CD14-positive monocyte (primary cell): ENCODE results near the gene TBC1D13. TPM values are rescaled to one million over a fixed set of nuclear protein-coding genes. Genes with fewer than 3 reads are reported as not detected.
"Not testable (repeated sequence)": the region's sequence is repeated elsewhere in the genome, so short reads cannot be mapped to it uniquely, and the experiment has no call there.

Source experiments
- DNase-seq, 3 donors: peaks; one replicate each; pipeline ENCODE4 v3.0.0-alpha.2; 2011 to 2022
- H2AFZ ChIP-seq: 2 replicates; pipeline ENCODE4 v1.6.0; 2012; ENCODE audit warnings: mild to moderate bottlenecking, low read depth, low read length, inconsistent platforms; ENCODE audit not compliant: insufficient read depth, poor library complexity, severe bottlenecking
- H3K27ac ChIP-seq, 2 donors: 1 replicate in 1 of 2; 2 replicates in 1 of 2; pipeline ENCODE4 v1.5.1; 2012 to 2013; ENCODE audit warnings: low read length in 2 of 2, control low read depth in 1 of 2, inconsistent platforms in 1 of 2, low read depth in 1 of 2, mild to moderate bottlenecking in 1 of 2
- H3K27me3 ChIP-seq, 2 donors: one replicate each; pipeline versions ENCODE4 v1.6.0 to v1.6.1; 2011 to 2013; ENCODE audit warnings: low read length in 2 of 2; ENCODE audit not compliant: control insufficient read depth in 2 of 2, insufficient read depth in 2 of 2
- H3K36me3 ChIP-seq, 2 donors: replicated peaks in 1 of 2; 1 replicate in 1 of 2; 2 replicates in 1 of 2; pipeline versions ENCODE4 v1.5.1 to v1.6.1; 2012 to 2013; ENCODE audit warnings: low read length in 2 of 2, control low read depth in 1 of 2, inconsistent platforms in 1 of 2, mild to moderate bottlenecking in 1 of 2; ENCODE audit not compliant: insufficient read depth in 2 of 2, control insufficient read depth in 1 of 2
- H3K4me1 ChIP-seq, 2 donors: 1 replicate in 1 of 2; 2 replicates in 1 of 2; pipeline versions ENCODE4 v1.5.1 to v1.6.1; 2012 to 2013; ENCODE audit warnings: low read length in 2 of 2, control low read depth in 1 of 2, inconsistent platforms in 1 of 2, mild to moderate bottlenecking in 1 of 2, moderate library complexity in 1 of 2; ENCODE audit not compliant: insufficient read depth in 2 of 2, control insufficient read depth in 1 of 2
- H3K4me2 ChIP-seq: replicated peaks from 2 replicates; pipeline ENCODE3; 2012; ENCODE audit warnings: low read length, moderate library complexity, mild to moderate bottlenecking; ENCODE audit not compliant: poor library complexity, severe bottlenecking; ENCODE audit errors: extremely low read depth
- H3K4me3 ChIP-seq, 3 experiments: fragments of 200-600 bp in 1 of 3; sonication (generic) in 1 of 3; replicated peaks in 1 of 3; 1 replicate in 2 of 3; 2 replicates in 1 of 3; pipeline ENCODE4 v1.5.1; 2011 to 2013; ENCODE audit warnings: low read length in 3 of 3, mild to moderate bottlenecking in 3 of 3, control low read depth in 2 of 3, low read depth in 2 of 3, inconsistent platforms in 1 of 3, moderate library complexity in 1 of 3
- H3K79me2 ChIP-seq: 2 replicates; pipeline ENCODE4 v1.6.0; 2012; ENCODE audit warnings: mild to moderate bottlenecking, control low read depth, inconsistent platforms, low read length, moderate library complexity; ENCODE audit not compliant: insufficient read depth
- H3K9ac ChIP-seq: 2 replicates; pipeline ENCODE4 v1.6.0; 2017; ENCODE audit warnings: low read length, mild to moderate bottlenecking; ENCODE audit not compliant: insufficient read depth, poor library complexity, severe bottlenecking
- H3K9me3 ChIP-seq, 2 donors: replicated peaks in 1 of 2; 1 replicate in 1 of 2; 2 replicates in 1 of 2; pipeline versions ENCODE4 v1.5.1 to v1.6.1; 2012 to 2013; ENCODE audit warnings: low read length in 2 of 2, control low read depth in 1 of 2; ENCODE audit not compliant: control insufficient read depth in 1 of 2, insufficient read depth in 1 of 2
- H4K20me1 ChIP-seq: 2 replicates; pipeline ENCODE4 v1.6.0; 2012; ENCODE audit warnings: mild to moderate bottlenecking, low read length, control low read depth, moderate library complexity; ENCODE audit not compliant: insufficient read depth
- H3K27ac Mint-ChIP-seq, 7 donors: one replicate each; pipeline ENCODE4 v1.8.0; 2020; ENCODE audit warnings: mild to moderate bottlenecking in 7 of 7, mixed read lengths in 7 of 7, moderate library complexity in 6 of 7, inconsistent platforms in 2 of 7
- H3K27me3 Mint-ChIP-seq, 3 donors: one replicate each; pipeline ENCODE4 v1.8.0; 2021 to 2022; ENCODE audit warnings: low read depth in 3 of 3, mild to moderate bottlenecking in 3 of 3, mixed read lengths in 3 of 3, moderate library complexity in 3 of 3, inconsistent platforms in 1 of 3
- H3K36me3 Mint-ChIP-seq, 2 donors: one replicate each; pipeline ENCODE4 v1.8.0; 2020; ENCODE audit warnings: mixed read lengths in 2 of 2, inconsistent platforms in 1 of 2, mild to moderate bottlenecking in 1 of 2
- H3K4me1 Mint-ChIP-seq: one replicate; pipeline ENCODE4 v1.8.0; 2020; ENCODE audit warnings: mild to moderate bottlenecking, mixed read lengths
- H3K4me3 Mint-ChIP-seq, 2 donors: one replicate each; pipeline ENCODE4 v1.8.0; 2020; ENCODE audit warnings: mild to moderate bottlenecking in 2 of 2, mixed read lengths in 2 of 2, moderate library complexity in 1 of 2
- H3K9me3 Mint-ChIP-seq, 7 donors: one replicate each; pipeline ENCODE4 v1.8.0; 2020 to 2022; ENCODE audit warnings: mixed read lengths in 7 of 7, mild to moderate bottlenecking in 6 of 7, moderate library complexity in 6 of 7, inconsistent platforms in 2 of 7
- CTCF ChIP-seq: fragments of 200-600 bp; IDR thresholded peaks from one replicate; pipeline ENCODE4 v1.8.0; 2022; ENCODE audit warnings: antibody characterized with exemption, mild to moderate bottlenecking
- WGBS: methylation state at CpG from one replicate; pipeline ENCODE4 v1.1.5; 2013; ENCODE audit warnings: missing lambda C conversion rate; ENCODE audit not compliant: insufficient coverage; 5-methylcytosine and 5-hydroxymethylcytosine counted together
- intact Hi-C, 2 donors: fragments of 100-400 bp; cut with micrococcal nuclease; formaldehyde crosslinking; loops; one replicate each; pipeline versions ENCODE4 v1.15.0 to v1.15.1; 2023
- polyA plus RNA-seq, 3 donors: library from polyadenylated mRNA; depleted of rRNA in 1 of 3; unstranded in 2 of 3; stranded (reverse) in 1 of 3; fragments of 300-500 nt in 2 of 3; fragments of >200 nt in 1 of 3; fragmentation: Illumina TruSeq in 2 of 3; gene quantifications; 1 replicate in 2 of 3; 2 replicates in 1 of 3; pipeline ENCODE4 v1.2.3, GENCODE V29; 2012 to 2021

TBC1D13 gene
- polyA plus RNA-seq, 3 donors, result 9.9 to 16.8 (median 13.8) TPM

- H3K27ac ChIP-seq, result no peak overlapping the region
- no CpG with 5 or more reads among the region's 1 CpG for WGBS
- H3K27me3 Mint-ChIP-seq, result no peaks in the 10 kb centered on the region
Measured at GRCh38 chr9:128847803-128848202, 60.8 kb downstream of the TBC1D13 start.

GRCh38 chr9:128851024-128851423, 64.0 kb downstream of the TBC1D13 start:
- H3K4me2 ChIP-seq, H3K27ac Mint-ChIP-seq, H3K79me2 ChIP-seq, H3K4me1 Mint-ChIP-seq, H3K36me3 ChIP-seq, H2AFZ ChIP-seq, H3K27me3 ChIP-seq, H3K4me3 ChIP-seq, DNase-seq, H3K9ac ChIP-seq, H3K27me3 Mint-ChIP-seq, H4K20me1 ChIP-seq, H3K4me1 ChIP-seq, H3K27ac ChIP-seq, H3K4me3 Mint-ChIP-seq: not testable (repeated sequence)
- 100% methylated on average over 3 of the region's 10 CpGs for WGBS
- peaks cover 5 to 18% of the 10 kb centered on the region in 2 donors for H3K9me3 ChIP-seq
- Mint-ChIP-seq H3K9me3 (peaks cover 14 to 29% (median 16%) of the 10 kb centered on the region in 7 donors), H3K36me3 (peaks cover 2 to 12% of the 10 kb centered on the region in 2 donors)
- intact Hi-C loops, result loop anchor here in 1 of 2 donors (5.0 kb wide), 1 partner anchor 81 kb away; no protein-coding TSS in a partner anchor

More at GRCh38 chr9:128847803-128848202, 60.8 kb downstream of the TBC1D13 start:
- peaks cover 14 to 29% (median 17%) of the 10 kb centered on the region in 7 donors for H3K9me3 Mint-ChIP-seq
- H3K4me1 Mint-ChIP-seq, result no peaks in the 10 kb centered on the region
- no peak overlapping the region for H3K9ac ChIP-seq
- no peak overlapping the region for H3K4me3 Mint-ChIP-seq
- intact Hi-C loops, result no loop called here
- H4K20me1 ChIP-seq, result no peaks in the 10 kb centered on the region
- no peak for DNase-seq
- H3K36me3 ChIP-seq, result no peaks in the 10 kb centered on the region
- H3K4me2 ChIP-seq, result no peak overlapping the region
- H3K36me3 Mint-ChIP-seq, result peaks cover 2 to 12% of the 10 kb centered on the region in 2 donors
- H3K4me3 ChIP-seq, result no peak overlapping the region
- H3K79me2 ChIP-seq, result no peaks in the 10 kb centered on the region
- no peak overlapping the region for H3K27ac Mint-ChIP-seq
- H2AFZ ChIP-seq, result no peak overlapping the region
- H3K27me3 ChIP-seq, result no peaks in the 10 kb centered on the region
- H3K9me3 ChIP-seq, result peaks cover 5 to 18% of the 10 kb centered on the region in 2 donors
- H3K4me1 ChIP-seq, result no peaks in the 10 kb centered on the region
- no peak for TF ChIP-seq CTCF
